ENCODE measurements around the gene SH3BGR.
"Not testable (repeated sequence)": the region's sequence is repeated elsewhere in the genome, so short reads cannot be mapped to it uniquely, and the experiment has no call there.

The SH3BGR gene

GRCh38 chr21:39538453-39539042, 86.8 kb downstream of the SH3BGR start:
- no peak for ATAC-seq
- no peak overlapping the region for H3K27ac Mint-ChIP-seq
- H3K36me3 Mint-ChIP-seq: no peaks in the 10 kb centered on the region
- no peaks in the 10 kb centered on the region for H3K4me1 Mint-ChIP-seq
- no peak for DNase-seq (ENCODE audit: low spot score in 2 of 2)
- no peaks in the 10 kb centered on the region for H3K9me3 Mint-ChIP-seq
- H3K4me3 Mint-ChIP-seq: no peak overlapping the region

DNA sequence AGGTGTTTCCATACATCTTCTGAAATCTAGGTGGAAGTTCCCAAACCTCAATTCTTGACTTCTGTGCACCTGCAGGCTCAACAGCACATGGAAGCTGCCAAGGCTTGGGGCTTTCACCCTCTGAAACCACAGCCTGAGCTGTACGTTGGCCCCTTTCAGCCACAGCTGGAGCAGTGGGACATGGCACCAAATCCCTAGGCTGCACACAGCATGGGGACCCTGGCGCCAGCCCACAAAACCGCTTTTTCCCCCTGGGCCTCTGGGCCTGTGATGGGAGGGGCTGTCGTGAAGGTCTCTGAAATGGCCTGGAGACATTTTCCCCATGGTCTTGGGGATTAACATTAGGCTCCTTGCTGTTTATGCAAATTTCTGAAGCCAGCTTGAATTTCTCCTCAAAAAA, 88.6 kb downstream of the SH3BGR start:
- not testable (repeated sequence) for H3K9me3 Mint-ChIP-seq, ATAC-seq, H3K4me1 Mint-ChIP-seq

GRCh38 chr21:39542736-39543135, 91.0 kb downstream of the SH3BGR start:
- no peak for DNase-seq (ENCODE audit: low spot score in 2 of 2)
- Mint-ChIP-seq H3K27ac (no peak overlapping the region), H3K9me3 (no peaks in the 10 kb centered on the region), H3K4me1 (no peaks in the 10 kb centered on the region), H3K36me3 (no peaks in the 10 kb centered on the region), H3K4me3 (no peak overlapping the region)
- no peak for ATAC-seq

More for the DNA sequence above, 88.6 kb downstream of the SH3BGR start:
- H3K36me3 Mint-ChIP-seq; H3K4me3 Mint-ChIP-seq; H3K27ac Mint-ChIP-seq; DNase-seq (ENCODE audit: low spot score in 2 of 2): not testable (repeated sequence)

DNA sequence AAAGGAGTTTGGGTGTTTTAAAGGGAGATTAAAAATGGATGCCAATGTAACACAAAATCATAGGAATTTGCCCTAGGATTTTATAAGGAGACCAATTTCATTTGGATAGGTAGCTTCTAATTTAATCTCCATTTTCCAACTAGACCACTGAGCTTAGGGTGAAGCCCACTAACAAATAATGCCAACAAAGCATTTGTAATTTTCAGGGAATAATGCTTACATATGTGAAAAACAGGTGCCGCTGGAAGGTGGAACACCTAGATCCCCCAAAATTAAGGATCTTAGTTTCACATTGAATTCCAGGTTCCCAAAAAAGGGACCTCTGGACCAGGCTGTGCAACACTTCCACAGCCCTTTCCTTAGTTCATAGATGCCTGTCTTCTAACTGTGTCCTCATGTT, 94.8 kb downstream of the SH3BGR start:
- Mint-ChIP-seq H3K4me1 (no peaks in the 10 kb centered on the region), H3K27ac (no peak overlapping the region), H3K36me3 (no peaks in the 10 kb centered on the region), H3K4me3 (no peak overlapping the region), H3K9me3 (no peaks in the 10 kb centered on the region)
- ATAC-seq: no peak
- DNase-seq (ENCODE audit: low spot score in 2 of 2): no peak

- H3K4me3 Mint-ChIP-seq: no peak overlapping the region
- no peak overlapping the region for H3K27ac Mint-ChIP-seq
- H3K36me3 Mint-ChIP-seq: no peaks in the 10 kb centered on the region
- no peak for ATAC-seq
- no peaks in the 10 kb centered on the region for H3K9me3 Mint-ChIP-seq
- no peaks in the 10 kb centered on the region for H3K4me1 Mint-ChIP-seq
- DNase-seq (ENCODE audit: low spot score in 2 of 2): no peak
Measured at GRCh38 chr21:39552856-39553255, 101.1 kb downstream of the SH3BGR start.

GRCh38 chr21:39553331-39553730, 101.6 kb downstream of the SH3BGR start:
- no peaks in the 10 kb centered on the region for H3K4me1 Mint-ChIP-seq
- DNase-seq (ENCODE audit: low spot score in 2 of 2) (no peak), ATAC-seq (no peak)
- H3K27ac Mint-ChIP-seq: no peak overlapping the region
- no peak overlapping the region for H3K4me3 Mint-ChIP-seq
- H3K36me3 Mint-ChIP-seq: no peaks in the 10 kb centered on the region
- H3K9me3 Mint-ChIP-seq: no peaks in the 10 kb centered on the region

GRCh38 chr21:39555911-39556590, 104.3 kb downstream of the SH3BGR start:
- Mint-ChIP-seq H3K9me3 (no peaks in the 10 kb centered on the region), H3K4me1 (no peaks in the 10 kb centered on the region), H3K27ac (no peak overlapping the region), H3K36me3 (no peaks in the 10 kb centered on the region), H3K4me3 (no peak overlapping the region)
- no peak for DNase-seq (ENCODE audit: low spot score in 2 of 2)
- no peak for ATAC-seq

DNA sequence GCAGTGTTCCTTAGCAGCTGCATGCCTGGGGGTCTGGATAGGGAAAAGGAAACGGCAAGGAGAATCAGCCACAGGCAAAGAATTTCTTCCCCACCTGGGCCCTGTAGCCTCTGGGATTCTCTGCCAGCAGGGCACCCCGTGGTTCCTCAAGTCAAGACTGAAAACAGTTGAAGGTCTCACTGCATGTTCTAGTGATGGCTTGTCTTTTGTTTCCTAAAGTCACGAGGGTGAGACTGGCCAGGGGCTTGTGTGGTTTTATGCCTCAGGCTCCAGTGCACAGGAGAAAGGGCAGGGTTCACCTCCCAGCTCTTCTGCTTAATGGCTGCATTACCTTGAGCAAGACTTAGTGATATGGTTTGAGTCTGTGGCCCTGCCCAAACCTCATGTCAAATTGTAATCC, 107.7 kb downstream of the SH3BGR start:
- no peak overlapping the region for H3K4me3 Mint-ChIP-seq
- no peak overlapping the region for H3K27ac Mint-ChIP-seq
- DNase-seq (ENCODE audit: low spot score in 2 of 2) (no peak), ATAC-seq (no peak)
- H3K36me3 Mint-ChIP-seq: no peaks in the 10 kb centered on the region
- H3K4me1 Mint-ChIP-seq: no peaks in the 10 kb centered on the region
- H3K9me3 Mint-ChIP-seq: no peaks in the 10 kb centered on the region

GRCh38 chr21:39561140-39561539, 109.4 kb downstream of the SH3BGR start:
- Mint-ChIP-seq H3K4me3 (no peak overlapping the region), H3K9me3 (no peaks in the 10 kb centered on the region), H3K36me3 (no peaks in the 10 kb centered on the region), H3K4me1 (no peaks in the 10 kb centered on the region), H3K27ac (no peak overlapping the region)
- no peak for DNase-seq (ENCODE audit: low spot score in 2 of 2)
- ATAC-seq: no peak

DNA sequence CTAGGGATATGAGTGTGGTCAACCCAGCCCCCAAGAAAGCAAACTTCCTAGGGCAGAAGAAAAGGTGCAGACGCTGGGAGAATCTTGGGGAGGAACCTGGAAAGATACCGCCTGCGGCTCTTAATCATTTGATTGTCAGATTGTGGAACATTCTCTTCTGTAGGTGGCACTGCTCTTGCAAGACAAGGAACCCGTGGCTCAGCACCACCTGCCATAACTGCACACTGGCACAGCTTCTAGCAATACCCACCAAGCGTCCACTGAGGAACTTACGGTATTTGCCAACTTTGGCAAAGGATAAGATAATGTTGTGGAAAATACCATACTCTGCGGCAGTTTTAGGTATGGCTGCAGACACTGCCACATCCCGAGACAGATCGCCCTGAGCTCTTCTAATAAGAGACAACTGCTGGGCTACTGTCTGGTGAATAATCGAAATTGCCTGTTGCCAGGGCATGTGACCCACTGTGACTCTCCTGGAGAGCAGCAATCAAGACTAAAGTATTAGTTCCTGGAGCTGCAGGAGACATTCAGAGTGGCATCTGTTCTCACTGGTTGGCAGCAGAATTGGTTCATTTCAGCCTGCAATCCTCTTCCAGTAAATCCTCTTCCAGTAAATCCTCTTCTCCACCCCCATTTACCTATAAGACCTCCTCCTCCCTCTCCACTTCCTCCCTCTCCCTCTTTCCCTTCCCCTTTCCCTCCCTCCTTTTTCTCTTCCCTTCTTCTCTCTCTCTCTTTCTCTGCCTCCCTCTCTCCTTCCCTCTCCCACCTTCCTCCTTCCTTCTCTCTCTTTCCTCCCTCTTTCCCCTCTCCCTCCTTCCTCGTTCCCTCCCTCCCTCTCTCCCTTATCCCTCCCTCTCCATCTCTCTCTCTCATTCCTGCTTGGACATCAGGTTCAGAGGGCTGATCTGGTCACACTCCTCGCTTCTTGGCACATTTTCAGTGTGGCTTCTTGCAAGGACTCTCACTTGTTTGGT, 111.3 kb downstream of the SH3BGR start:
- DNase-seq (ENCODE audit: low spot score in 2 of 2) (peak in 1 of 2 donors; percentile 32), ATAC-seq (no peak)
- Mint-ChIP-seq H3K4me3 (no peak overlapping the region), H3K36me3 (no peaks in the 10 kb centered on the region), H3K4me1 (no peaks in the 10 kb centered on the region), H3K9me3 (no peaks in the 10 kb centered on the region), H3K27ac (no peak overlapping the region)

- H3K9me3 Mint-ChIP-seq: no peaks in the 10 kb centered on the region
- ATAC-seq: no peak
- DNase-seq (ENCODE audit: low spot score in 2 of 2): peak in 1 of 2 donors; percentile 23
- H3K36me3 Mint-ChIP-seq: no peaks in the 10 kb centered on the region
- H3K4me1 Mint-ChIP-seq: no peaks in the 10 kb centered on the region
- no peak overlapping the region for H3K27ac Mint-ChIP-seq
- H3K4me3 Mint-ChIP-seq: no peak overlapping the region
Measured at GRCh38 chr21:39564200-39564599, 112.4 kb downstream of the SH3BGR start.

All from stimulated activated effector memory CD8-positive, alpha-beta T cell treated with anti-CD3 and anti-CD28 coated beads, Interleukin-12 subunit alpha, Interleukin-12 subunit beta, amount 100 ng/mL, for 72 hours (primary cell).